SIG-M5 (cell line): ENCODE results near the gene HOXA5.

ENCODE experiments used
- DNase-seq: peaks from one replicate; lab custom pipeline; 2025; lab: John Stamatoyannopoulos, UW

Gene HOXA5

GRCh38 chr7:27143023-27143949, at the start of gene HOXA5:
TSS of gene HOXA5 (minus strand) at chr7:27143681. CDS start at chr7:27143607, 74 bp downstream.
- no peak for DNase-seq

- DNase-seq = no peak
Measured at GRCh38 chr7:27192546-27193334, 49.3 kb upstream of the HOXA5 start.

- DNase-seq = no peak
Measured at GRCh38 chr7:27191833-27192545, 48.5 kb upstream of the HOXA5 start.

GRCh38 chr7:27191161-27191731, 47.8 kb upstream of the HOXA5 start:
- DNase-seq = no peak

GRCh38 chr7:27189997-27190748, 46.7 kb upstream of the HOXA5 start:
- no peak for DNase-seq

- DNase-seq = no peak
Measured at GRCh38 chr7:27189295-27189996, 46.0 kb upstream of the HOXA5 start.

- no peak for DNase-seq
Measured at GRCh38 chr7:27188386-27189294, 45.2 kb upstream of the HOXA5 start.

GRCh38 chr7:27187475-27188385, 44.2 kb upstream of the HOXA5 start:
- DNase-seq = no peak

- DNase-seq = no peak
Measured at GRCh38 chr7:27186668-27187474, 43.4 kb upstream of the HOXA5 start.

GRCh38 chr7:27185854-27186667, 42.6 kb upstream of the HOXA5 start:
- no peak for DNase-seq

GRCh38 chr7:27185013-27185853, 41.8 kb upstream of the HOXA5 start, which contains the start of gene HOXA11:
TSS of gene HOXA11 (minus strand) at chr7:27185232. CDS start at chr7:27185144, 88 bp downstream.
- no peak for DNase-seq

- no peak for DNase-seq
Measured at GRCh38 chr7:27184337-27185012, 41.0 kb upstream of the HOXA5 start.

- DNase-seq = no peak
Measured at GRCh38 chr7:27183682-27184336, 40.3 kb upstream of the HOXA5 start.

- no peak for DNase-seq
Measured at GRCh38 chr7:27182861-27183681, 39.6 kb upstream of the HOXA5 start.
